ENCODE results near the gene MPHOSPH9.

DNA sequence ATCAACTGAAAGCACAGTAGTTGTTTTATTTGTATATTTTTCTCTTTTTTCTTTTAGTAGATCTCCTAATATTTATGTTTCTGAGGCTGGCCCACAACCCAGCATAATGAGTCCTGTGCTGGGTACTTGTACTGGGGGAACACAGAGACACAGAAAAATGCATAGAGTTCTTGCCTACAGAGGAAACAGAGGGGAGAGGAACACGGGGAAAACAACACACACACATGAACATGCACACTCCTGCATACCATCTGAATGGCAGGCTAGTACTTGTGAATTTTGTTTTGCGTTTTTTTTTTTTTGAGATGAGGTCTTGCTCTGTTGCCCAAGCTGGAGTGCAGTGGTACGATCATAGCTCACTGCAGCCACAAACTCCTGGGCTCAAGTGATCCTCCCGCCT, 103.3 kb downstream of the MPHOSPH9 start:
- TF ChIP-seq SUZ12 (IDR thresholded peaks at IDR 0.05; ENCODE audit: extremely low read depth, insufficient read depth, insufficient read length) (no peak), YY1 (IDR thresholded peaks at IDR 0.05; ENCODE audit: insufficient read depth, insufficient read length) (no peak)
